GM23338 (cell line): ENCODE measurements around the gene OR5B3. TPM values are rescaled to one million over a fixed set of nuclear protein-coding genes. Genes with fewer than 3 reads are reported as not detected.

Source experiments
- ATAC-seq: fragments of 200-7000 bp; cut with Tn5 transposase; 3 replicates; pipeline ENCODE4 v1.9.1; 2020
- DNase-seq: peaks from one replicate; pipeline ENCODE4 v3.0.0-alpha.2; 2015; ENCODE audit warnings: low spot score
- H2AFZ ChIP-seq: fragments of 200-600 bp; sonication (generic); 2 replicates; pipeline ENCODE4 v1.8.0; 2016; ENCODE audit warnings: antibody characterized with exemption, mild to moderate bottlenecking, moderate library complexity
- H3F3A ChIP-seq: fragments of 200-600 bp; sonication (generic); replicated peaks from 2 replicates; pipeline ENCODE4 v1.8.0; 2017; ENCODE audit warnings: antibody characterized with exemption, mixed run types, low read depth
- H3K27ac ChIP-seq: fragments of 200-600 bp; sonication (generic); 2 replicates; pipeline ENCODE4 v1.6.1; 2016; ENCODE audit warnings: low read depth
- H3K27me3 ChIP-seq: fragments of 200-600 bp; sonication (generic); 2 replicates; pipeline ENCODE4 v1.8.0; 2016; ENCODE audit warnings: mild to moderate bottlenecking, mixed run types, moderate library complexity; ENCODE audit not compliant: insufficient read depth
- H3K36me3 ChIP-seq: fragments of 200-600 bp; sonication (generic); 2 replicates; pipeline ENCODE4 v1.8.0; 2016; ENCODE audit warnings: mild to moderate bottlenecking; ENCODE audit not compliant: insufficient read depth
- H3K4me1 ChIP-seq: fragments of 200-600 bp; sonication (generic); 2 replicates; pipeline ENCODE4 v1.8.0; 2016; ENCODE audit warnings: mild to moderate bottlenecking, moderate library complexity; ENCODE audit not compliant: insufficient read depth
- H3K4me2 ChIP-seq: fragments of 200-600 bp; sonication (generic); 2 replicates; pipeline ENCODE4 v1.7.1; 2017; ENCODE audit warnings: mixed run types
- H3K4me3 ChIP-seq: fragments of 200-600 bp; sonication (generic); 2 replicates; pipeline ENCODE4 v1.6.1; 2016; ENCODE audit warnings: mixed run types
- H3K79me2 ChIP-seq: fragments of 200-600 bp; sonication (generic); replicated peaks from 2 replicates; pipeline ENCODE4 v1.8.0; 2017; ENCODE audit warnings: mild to moderate bottlenecking; ENCODE audit not compliant: insufficient read depth
- H3K9me2 ChIP-seq: fragments of 200-600 bp; sonication (generic); 2 replicates; pipeline ENCODE4 v1.8.0; 2017; ENCODE audit not compliant: insufficient read depth
- H4K20me1 ChIP-seq: fragments of 200-600 bp; sonication (generic); replicated peaks from 2 replicates; pipeline ENCODE4 v1.8.0; 2017; ENCODE audit warnings: mild to moderate bottlenecking; ENCODE audit not compliant: insufficient read depth
- H3K27ac Mint-ChIP-seq: 2 replicates; pipeline ENCODE4 v1.8.0; 2020; ENCODE audit warnings: inconsistent platforms, mild to moderate bottlenecking, moderate library complexity, mixed read lengths
- H3K27me3 Mint-ChIP-seq: 3 replicates; pipeline ENCODE4 v1.8.0; 2022; ENCODE audit warnings: low read depth, mild to moderate bottlenecking, moderate library complexity, mixed read lengths, inconsistent platforms; ENCODE audit not compliant: insufficient read depth, poor library complexity
- H3K36me3 Mint-ChIP-seq: 3 replicates; pipeline ENCODE4 v1.8.0; 2021; ENCODE audit warnings: low read depth, mild to moderate bottlenecking, inconsistent platforms, moderate library complexity, mixed read lengths
- H3K4me1 Mint-ChIP-seq: 3 replicates; pipeline ENCODE4 v1.8.0; 2020; ENCODE audit warnings: mild to moderate bottlenecking, inconsistent platforms, mixed read lengths
- H3K4me3 Mint-ChIP-seq: 3 replicates; pipeline ENCODE4 v1.8.0; 2021; ENCODE audit warnings: moderate library complexity, mild to moderate bottlenecking, inconsistent platforms, mixed read lengths
- H3K9me3 Mint-ChIP-seq: 3 replicates; pipeline ENCODE4 v1.8.0; 2020; ENCODE audit warnings: moderate library complexity, mild to moderate bottlenecking, inconsistent platforms, mixed read lengths
- CREB1 ChIP-seq: fragments of 250-450 bp; sonication (Bioruptor Pico); IDR thresholded peaks from 2 replicates; pipeline ENCODE4 v1.5.0; 2020; ENCODE audit warnings: low read depth, mild to moderate bottlenecking, moderate library complexity
- CTCF ChIP-seq, 2 experiments: fragments of 200-600 bp in 1 of 2; sonication (generic) in 1 of 2; conservative IDR thresholded peaks; 2 replicates each; pipeline versions ENCODE4 v1.5.1 to v1.6.1; 2016 to 2017; ENCODE audit warnings: antibody characterized with exemption in 2 of 2, low read depth in 2 of 2, mild to moderate bottlenecking in 2 of 2, moderate library complexity in 1 of 2
- ETS1 ChIP-seq: IDR thresholded peaks from 2 replicates; pipeline ENCODE4 v1.6.1; 2016; ENCODE audit warnings: antibody characterized with exemption
- EZH2 ChIP-seq: fragments of 200-600 bp; sonication (generic); IDR thresholded peaks from one replicate; pipeline ENCODE4 v1.8.0; 2017; ENCODE audit warnings: antibody characterized with exemption, mild to moderate bottlenecking, low read depth; ENCODE audit not compliant: unreplicated experiment
- EZH2phosphoT487 ChIP-seq: fragments of 200-600 bp; sonication (generic); IDR thresholded peaks from one replicate; pipeline ENCODE4 v1.8.1; 2018; ENCODE audit warnings: antibody characterized with exemption; ENCODE audit not compliant: unreplicated experiment
- JUNB ChIP-seq: IDR thresholded peaks from one replicate; pipeline ENCODE4 v1.6.1; 2016; ENCODE audit warnings: antibody characterized with exemption; ENCODE audit not compliant: unreplicated experiment
- NANOG ChIP-seq: IDR thresholded peaks from 2 replicates; pipeline ENCODE4 v1.6.1; 2016; ENCODE audit warnings: antibody characterized with exemption, borderline replicate concordance
- POLR2AphosphoS5 ChIP-seq: IDR thresholded peaks from 2 replicates; pipeline ENCODE4 v1.6.1; 2016; ENCODE audit warnings: antibody characterized with exemption, low read depth
- STAT1 ChIP-seq: IDR thresholded peaks from one replicate; pipeline ENCODE4 v1.6.1; 2016; ENCODE audit warnings: antibody characterized with exemption; ENCODE audit not compliant: unreplicated experiment
- ZNF114 ChIP-seq: fragments of 250-450 bp; sonication (Bioruptor Pico); IDR thresholded peaks from 2 replicates; pipeline ENCODE4 v1.5.0; 2020; ENCODE audit warnings: mild to moderate bottlenecking, moderate library complexity
- ZNF331 ChIP-seq: fragments of 250-450 bp; sonication (Bioruptor Pico); IDR thresholded peaks from 2 replicates; pipeline ENCODE4 v1.5.0; 2020; ENCODE audit warnings: low read depth, mild to moderate bottlenecking, moderate library complexity
- ZNF462 ChIP-seq: fragments of 250-450 bp; sonication (Bioruptor Pico); IDR thresholded peaks from 2 replicates; pipeline ENCODE4 v1.5.0; 2020; ENCODE audit warnings: mild to moderate bottlenecking, moderate library complexity
- polyA plus RNA-seq: library from polyadenylated mRNA; unstranded; fragments of >200 nt; fragmentation: Nextera tagmentation; extraction: Ambion mirVana; gene quantifications from 2 replicates; pipeline ENCODE4 v1.2.1, GENCODE V29; 2016
- total RNA-seq: library from RNA; depleted of rRNA; stranded (reverse); fragments of >200 nt; shearing (Covaris generic); gene quantifications from 2 replicates; pipeline ENCODE4 v1.2.3, GENCODE V29; 2014

Gene OR5B3
- total and polyA plus RNA-seq, 2 experiments from 2014 or later = not detected

GRCh38 chr11:58358969-58359368 lies 47.7 kb downstream of the OR5B3 start, which contains the start of gene OR5B17 (continued):
- TF ChIP-seq CTCF (conservative IDR thresholded peaks at IDR 0.05; ENCODE audit: low read depth in 2 of 2) (no peak), EZH2phosphoT487 (no peak), POLR2AphosphoS5 (no peak), JUNB (no peak), ZNF331 (CRISPR knock-in tag) (no peak), EZH2 (no peak), ETS1 (no peak), STAT1 (no peak), ZNF114 (CRISPR knock-in tag) (no peak)

GRCh38 chr11:58354727-58355126 lies 51.9 kb downstream of the OR5B3 start:
- Mint-ChIP-seq H3K9me3 (no peaks in the 10 kb centered on the region), H3K27ac (no peak overlapping the region), H3K4me1 (no peaks in the 10 kb centered on the region), H3K4me3 (no peak overlapping the region), H3K36me3 (no peaks in the 10 kb centered on the region), H3K27me3 (no peaks in the 10 kb centered on the region)
- no peak for DNase-seq
- Histone ChIP-seq H2AFZ (no peak overlapping the region), H3K27ac (no peak overlapping the region), H4K20me1 (no peaks in the 10 kb centered on the region), H3K27me3 (no peaks in the 10 kb centered on the region), H3K9me2 (no peaks in the 10 kb centered on the region), H3K4me2 (no peak overlapping the region), H3K4me1 (no peaks in the 10 kb centered on the region), H3K4me3 (no peak overlapping the region), H3K36me3 (no peaks in the 10 kb centered on the region), H3K79me2 (no peaks in the 10 kb centered on the region), H3F3A (no peaks in the 10 kb centered on the region)
- ATAC-seq = no peak
- TF ChIP-seq ZNF114 (CRISPR knock-in tag) (no peak), ZNF462 (CRISPR knock-in tag) (no peak), EZH2 (no peak), CREB1 (CRISPR knock-in tag) (no peak), EZH2phosphoT487 (no peak), NANOG (no peak), STAT1 (no peak), ZNF331 (CRISPR knock-in tag) (no peak), ETS1 (no peak), CTCF (conservative IDR thresholded peaks at IDR 0.05; ENCODE audit: low read depth in 2 of 2) (no peak)
